ENCODE results near the gene NFE2L3. TPM values are rescaled to one million over a fixed set of nuclear protein-coding genes. Genes with fewer than 3 reads are reported as not detected.
"Not testable (repeated sequence)": the region's sequence is repeated elsewhere in the genome, so short reads cannot be mapped to it uniquely, and the experiment has no call there.

Gene NFE2L3
- total RNA-seq, 4 donors from 2014 or later: 1.5 to 2.7 (median 2.5) TPM

GRCh38 chr7:26159243-26159642, 7.2 kb downstream of the NFE2L3 start:
- Histone ChIP-seq H3K36me3 (no peaks in the 10 kb centered on the region), H3K9me3 (no peaks in the 10 kb centered on the region), H3K27ac (replicated peaks in 1 of 4) (no peak overlapping the region), H3K4me1 (peaks cover 0 to 8% (median 1%) of the 10 kb centered on the region in 4 donors), H3K27me3 (peaks cover 0 to 19% (median 0%) of the 10 kb centered on the region in 4 donors), H3K4me3 (no peak overlapping the region)
- no peak for DNase-seq (ENCODE audit: extremely low spot score)
- intact Hi-C loops (cut with DNase I): no loop called here
- TF ChIP-seq POLR2AphosphoS5 (IDR thresholded peaks at IDR 0.05): no peak
- TF ChIP-seq POLR2A (IDR thresholded peaks at IDR 0.05; ENCODE audit: low read depth): no peak
- no peak for TF ChIP-seq EP300 (IDR thresholded peaks at IDR 0.05)
- no peak for TF ChIP-seq CTCF (IDR thresholded peaks at IDR 0.05)
- WGBS: 82% methylated on average over 2 of the region's 2 CpGs

- Histone ChIP-seq H3K36me3 (no peaks in the 10 kb centered on the region), H3K27me3 (peaks cover 0 to 3% (median 0%) of the 10 kb centered on the region in 4 donors), H3K27ac (replicated peaks in 1 of 4) (no peak overlapping the region), H3K4me1 (peaks cover 0 to 5% (median 1%) of the 10 kb centered on the region in 4 donors), H3K9me3 (no peaks in the 10 kb centered on the region), H3K4me3 (no peak overlapping the region)
- TF ChIP-seq POLR2A (IDR thresholded peaks at IDR 0.05; ENCODE audit: low read depth) (no peak), CTCF (IDR thresholded peaks at IDR 0.05) (no peak), EP300 (IDR thresholded peaks at IDR 0.05) (no peak), POLR2AphosphoS5 (IDR thresholded peaks at IDR 0.05) (no peak)
- intact Hi-C loops (cut with DNase I): no loop called here
- 93% methylated on average over 2 of the region's 2 CpGs for WGBS
- no peak for DNase-seq (ENCODE audit: extremely low spot score)
These were observed 8.9 kb downstream of the NFE2L3 start for GRCh38 chr7:26160896-26161295.

- H3K27me3 ChIP-seq: peaks cover 0 to 3% (median 0%) of the 10 kb centered on the region in 4 donors
- H3K4me1 ChIP-seq: no peaks in the 10 kb centered on the region
- no peak for DNase-seq (ENCODE audit: extremely low spot score)
- 65% methylated on average over 2 of the region's 2 CpGs for WGBS
- no peaks in the 10 kb centered on the region for H3K9me3 ChIP-seq
- no peak overlapping the region for H3K27ac ChIP-seq (replicated peaks in 1 of 4)
- H3K4me3 ChIP-seq: no peak overlapping the region
- intact Hi-C loops (cut with DNase I): no loop called here
- TF ChIP-seq POLR2A (IDR thresholded peaks at IDR 0.05; ENCODE audit: low read depth) (no peak), CTCF (IDR thresholded peaks at IDR 0.05) (no peak), EP300 (IDR thresholded peaks at IDR 0.05) (no peak), POLR2AphosphoS5 (IDR thresholded peaks at IDR 0.05) (no peak)
- no peaks in the 10 kb centered on the region for H3K36me3 ChIP-seq
These were observed 10.4 kb downstream of the NFE2L3 start for GRCh38 chr7:26162431-26162830.

- H3K4me1 ChIP-seq; H3K27me3 ChIP-seq; DNase-seq (ENCODE audit: extremely low spot score); intact Hi-C loops (cut with DNase I); H3K27ac ChIP-seq (replicated peaks in 1 of 4); H3K9me3 ChIP-seq; H3K36me3 ChIP-seq; H3K4me3 ChIP-seq: not testable (repeated sequence)
- WGBS: 79% methylated on average over 1 of the region's 1 CpG
These were observed 11.8 kb downstream of the NFE2L3 start for GRCh38 chr7:26163804-26164203.

GRCh38 chr7:26165950-26166683, 14.1 kb downstream of the NFE2L3 start:
- H3K27ac ChIP-seq (replicated peaks in 1 of 4): no peak overlapping the region
- WGBS: 52% methylated on average over 9 of the region's 9 CpGs
- TF ChIP-seq CTCF (IDR thresholded peaks at IDR 0.05): no peak
- TF ChIP-seq EP300 (IDR thresholded peaks at IDR 0.05): no peak
- TF ChIP-seq POLR2AphosphoS5 (IDR thresholded peaks at IDR 0.05): no peak
- TF ChIP-seq POLR2A (IDR thresholded peaks at IDR 0.05; ENCODE audit: low read depth): no peak
- H3K9me3 ChIP-seq: no peaks in the 10 kb centered on the region
- H3K36me3 ChIP-seq: peaks cover 0 to 25% (median 5%) of the 10 kb centered on the region in 4 donors
- no peaks in the 10 kb centered on the region for H3K4me1 ChIP-seq
- DNase-seq (ENCODE audit: extremely low spot score): no peak
- H3K4me3 ChIP-seq: no peak overlapping the region
- intact Hi-C loops (cut with DNase I): no loop called here
- no peaks in the 10 kb centered on the region for H3K27me3 ChIP-seq

Data from esophagus muscularis mucosa (tissue), 4 donors.